Fibroblast of villous mesenchyme (primary cell): ENCODE data around the gene HLA-E. TPM values are rescaled to one million over a fixed set of nuclear protein-coding genes. Genes with fewer than 3 reads are reported as not detected.
"Not testable (repeated sequence)": the region's sequence is repeated elsewhere in the genome, so short reads cannot be mapped to it uniquely, and the experiment has no call there.

Experiments
- DNase-seq: peaks from one replicate; pipeline ENCODE4 v3.0.0-alpha.2; 2010; ENCODE audit warnings: low read depth
- H3K4me3 ChIP-seq: 2 replicates; pipeline ENCODE4 v1.5.1; 2011; ENCODE audit warnings: low read depth, mild to moderate bottlenecking, low read length
- CTCF ChIP-seq: IDR thresholded peaks from 2 replicates; pipeline ENCODE4 v1.5.1; 2012; ENCODE audit warnings: low read depth, mild to moderate bottlenecking, low read length; ENCODE audit not compliant: insufficient read depth
- total RNA-seq: library from RNA; depleted of rRNA; stranded (reverse); fragments of >200 nt; gene quantifications from 2 replicates; pipeline ENCODE4 v1.2.3, GENCODE V29; 2012

Gene HLA-E
- total RNA-seq, 1 donor, result 165 TPM

- no peak overlapping the region for H3K4me3 ChIP-seq
- TF ChIP-seq CTCF, result no peak
- no peak for DNase-seq
Observed at GRCh38 chr6:30497714-30498113, 8.4 kb downstream of the HLA-E start.

DNA sequence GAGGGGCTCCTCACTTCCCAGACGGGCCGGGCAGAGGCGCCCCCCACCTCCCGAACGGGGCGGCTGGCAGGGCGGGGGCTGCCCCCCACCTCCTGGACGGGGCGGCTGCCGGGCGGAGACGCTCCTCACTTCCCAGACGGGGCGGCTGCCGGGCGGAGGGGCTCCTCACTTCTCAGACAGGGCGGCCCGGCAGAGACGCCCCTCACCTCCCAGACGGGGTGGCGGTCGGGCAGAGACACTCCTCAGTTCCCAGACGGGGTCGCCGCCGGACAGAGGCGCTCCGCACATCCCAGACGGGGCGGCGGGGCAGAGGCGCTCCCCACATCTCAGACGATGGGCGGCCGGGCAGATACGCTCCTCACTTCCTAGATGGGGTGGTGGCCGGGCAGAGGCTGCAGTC lies 9.4 kb downstream of the HLA-E start:
- H3K4me3 ChIP-seq, DNase-seq: not testable (repeated sequence)

- no peak overlapping the region for H3K4me3 ChIP-seq
- DNase-seq, result peak; percentile 55
- TF ChIP-seq CTCF, result no peak
Observed at GRCh38 chr6:30500421-30501355, 11.4 kb downstream of the HLA-E start.

DNA sequence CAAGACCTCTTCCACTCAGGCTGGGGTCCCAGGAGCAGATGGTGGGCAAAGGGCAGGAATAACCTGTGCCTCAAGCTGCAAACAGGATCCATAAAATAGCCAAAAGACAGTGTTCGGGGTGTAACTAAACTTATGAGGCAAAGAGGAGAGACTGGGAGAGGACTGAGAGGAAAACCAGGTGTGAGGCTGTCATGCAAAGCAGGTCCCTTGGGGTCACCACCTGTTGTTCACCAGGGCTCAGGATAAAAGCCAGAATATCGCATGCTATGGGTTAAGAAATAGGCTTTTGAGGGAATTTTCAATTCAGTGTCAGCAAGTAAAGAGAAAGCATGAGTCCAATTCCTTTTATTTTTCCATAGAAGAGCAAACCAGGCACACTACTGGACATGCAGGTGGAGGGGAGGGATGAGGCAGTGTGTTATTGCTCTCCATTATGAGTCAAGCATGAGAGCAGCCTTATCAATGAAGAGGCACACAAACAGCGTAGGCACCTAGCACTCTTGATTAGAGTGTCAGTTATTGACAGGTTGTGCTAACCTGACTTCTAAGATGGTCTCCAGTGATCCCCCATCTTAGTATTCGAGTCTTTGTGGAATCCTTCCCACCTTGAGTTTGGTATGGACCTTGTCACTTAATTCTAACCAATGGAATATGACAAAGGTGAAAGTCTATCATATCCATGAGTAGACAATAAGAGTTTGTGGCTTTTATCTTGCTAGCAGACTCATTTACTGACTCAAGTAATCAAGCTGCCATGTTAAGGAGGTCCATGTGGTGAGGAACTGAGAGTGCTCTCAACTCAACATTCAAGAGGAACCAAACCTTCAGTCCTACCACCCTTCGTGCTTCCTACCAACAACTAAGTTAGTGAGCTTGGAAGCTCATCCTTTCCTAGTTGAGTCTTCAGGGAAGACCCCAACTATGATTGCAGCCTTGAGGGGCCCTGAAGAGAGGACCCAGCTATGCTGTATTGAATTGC lies 18.8 kb downstream of the HLA-E start:
- TF ChIP-seq CTCF, result no peak
- H3K4me3 ChIP-seq, result no peak overlapping the region
- DNase-seq, result no peak

DNA sequence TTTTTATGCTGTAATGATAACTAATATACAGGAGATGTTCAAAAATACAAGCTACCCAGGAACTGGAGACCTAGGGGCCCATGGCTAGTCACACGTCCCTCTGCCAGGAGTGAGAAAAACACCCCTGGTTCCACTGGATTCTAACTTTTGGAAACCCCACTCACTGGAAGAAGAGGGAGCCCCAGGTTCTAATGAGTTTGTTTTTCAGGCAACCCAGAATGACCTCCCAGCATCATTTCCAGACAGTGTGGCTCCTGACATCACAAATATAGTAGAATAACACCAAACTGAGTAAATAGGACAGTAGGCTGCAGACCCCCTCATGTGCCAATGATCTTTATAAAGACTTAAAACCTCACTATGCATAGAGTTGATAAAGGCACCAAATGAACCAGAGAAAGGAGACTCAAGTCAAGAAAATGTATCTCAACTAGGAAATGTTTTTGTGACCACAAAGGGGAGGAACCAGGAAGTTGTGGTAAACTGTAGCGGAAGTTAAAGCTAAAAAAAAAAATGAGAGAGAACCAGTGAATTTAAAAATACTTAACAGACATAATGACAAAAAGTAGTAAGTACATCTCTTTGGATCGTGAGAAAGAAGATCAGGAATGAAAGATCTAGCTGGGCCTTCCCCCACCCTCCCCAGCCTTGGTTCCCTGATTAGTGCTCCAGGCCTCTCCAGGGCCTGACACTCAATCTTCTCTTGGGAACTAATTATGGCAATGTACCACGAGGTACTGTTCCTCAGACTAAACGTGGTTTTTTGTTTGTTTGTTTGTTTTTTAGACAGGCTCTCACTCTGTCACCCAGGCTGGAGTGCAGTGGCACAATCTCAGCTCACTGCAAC lies 19.8 kb downstream of the HLA-E start:
- no peak for TF ChIP-seq CTCF
- no peak for DNase-seq
- no peak overlapping the region for H3K4me3 ChIP-seq

GRCh38 chr6:30510419-30511168 lies 21.3 kb downstream of the HLA-E start:
- H3K4me3 ChIP-seq, result no peak overlapping the region
- TF ChIP-seq CTCF, result no peak
- DNase-seq, result no peak
